Measurements from ENCODE around the gene PLOD3.

DNA sequence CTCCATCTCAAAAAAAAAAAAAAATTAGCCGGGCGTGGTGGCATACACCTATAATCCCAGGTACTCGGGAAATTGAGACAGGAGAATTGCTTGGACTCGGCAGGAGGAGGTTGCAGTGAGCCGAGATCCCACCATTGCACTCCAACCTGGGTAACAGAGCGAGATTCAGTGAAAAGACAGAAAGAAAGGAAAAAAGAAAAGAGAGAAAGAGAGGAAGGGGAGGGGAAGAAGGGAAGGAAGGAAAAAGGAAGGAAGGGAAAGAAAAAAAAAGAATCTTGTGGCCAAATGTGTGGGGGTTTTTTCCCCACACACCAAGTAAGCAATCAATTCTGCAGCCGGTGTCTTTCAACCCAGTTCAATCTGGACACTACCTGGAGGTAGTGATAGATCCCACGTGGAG lies 28.3 kb downstream of the PLOD3 start:
- no peak for TF ChIP-seq CTCF (IDR thresholded peaks at IDR 0.05; ENCODE audit: extremely low read depth in 1 of 2, insufficient read depth in 1 of 2, low read depth in 1 of 2, low read length in 2 of 2)
- no peak for TF ChIP-seq MYC (IDR thresholded peaks at IDR 0.05; ENCODE audit: low read depth, low read length)
- TF ChIP-seq POLR2A (IDR thresholded peaks at IDR 0.05; ENCODE audit: low read depth, low read length), result no peak
- TF ChIP-seq EZH2 (IDR thresholded peaks at IDR 0.05; ENCODE audit: borderline replicate concordance, low read depth, low read length, severe bottlenecking), result no peak
- no peak for TF ChIP-seq POLR2AphosphoS5 (IDR thresholded peaks at IDR 0.05; ENCODE audit: insufficient read depth, low read depth, low read length)
- no peak for TF ChIP-seq JUN (IDR thresholded peaks at IDR 0.05; ENCODE audit: borderline replicate concordance, insufficient read depth, insufficient read length, low read depth)
- TF ChIP-seq, protein P1, sequence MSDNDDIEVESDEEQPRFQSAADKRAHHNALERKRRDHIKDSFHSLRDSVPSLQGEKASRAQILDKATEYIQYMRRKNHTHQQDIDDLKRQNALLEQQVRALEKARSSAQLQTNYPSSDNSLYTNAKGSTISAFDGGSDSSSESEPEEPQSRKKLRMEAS (IDR thresholded peaks at IDR 0.05; ENCODE audit: insufficient read depth, insufficient read length), result no peak
- no peak for TF ChIP-seq FOS (IDR thresholded peaks at IDR 0.05; ENCODE audit: borderline replicate concordance, insufficient read depth, low read length)
- no peak for TF ChIP-seq GATA2 (IDR thresholded peaks at IDR 0.05; ENCODE audit: insufficient read depth, insufficient read length, low read depth, low read length)
